Endodermal cell (in vitro differentiated cells): ENCODE data around the gene RUNX2. TPM values are rescaled to one million over a fixed set of nuclear protein-coding genes. Genes with fewer than 3 reads are reported as not detected.

Experiments
- DNase-seq: peaks from one replicate; pipeline ENCODE4 v3.0.0-alpha.2; 2017
- H3K27ac ChIP-seq: 2 replicates; pipeline ENCODE4 v1.5.1; 2013; ENCODE audit warnings: mild to moderate bottlenecking, low read depth, low read length, moderate library complexity
- H3K27me3 ChIP-seq: 2 replicates; pipeline ENCODE4 v1.6.1; 2013; ENCODE audit warnings: mild to moderate bottlenecking, low read length, moderate library complexity; ENCODE audit not compliant: insufficient read depth, control insufficient read depth, poor library complexity, severe bottlenecking
- H3K36me3 ChIP-seq: 2 replicates; pipeline ENCODE4 v1.7.0; 2013; ENCODE audit warnings: mild to moderate bottlenecking, low read length, moderate library complexity; ENCODE audit not compliant: control insufficient read depth, insufficient read depth
- H3K4me1 ChIP-seq: one replicate; pipeline ENCODE4 v1.7.0; 2013; ENCODE audit warnings: low read length; ENCODE audit not compliant: control insufficient read depth, insufficient read depth
- H3K4me3 ChIP-seq: 2 replicates; pipeline ENCODE4 v1.5.1; 2013; ENCODE audit warnings: mild to moderate bottlenecking, low read length, moderate library complexity
- H3K9ac ChIP-seq: 2 replicates; pipeline ENCODE4 v1.6.1; 2013; ENCODE audit warnings: mild to moderate bottlenecking, low read length, moderate library complexity; ENCODE audit not compliant: poor library complexity, severe bottlenecking; ENCODE audit errors: extremely low read depth
- H3K9me3 ChIP-seq: 2 replicates; pipeline ENCODE4 v1.6.1; 2013; ENCODE audit warnings: mild to moderate bottlenecking, low read length, moderate library complexity; ENCODE audit not compliant: control insufficient read depth
- H3K27ac Mint-ChIP-seq: 2 replicates; pipeline ENCODE4 v1.8.0; 2020; ENCODE audit warnings: mixed read lengths
- H3K27me3 Mint-ChIP-seq: 2 replicates; pipeline ENCODE4 v1.8.0; 2021; ENCODE audit warnings: mild to moderate bottlenecking, mixed read lengths; ENCODE audit not compliant: insufficient read depth
- H3K36me3 Mint-ChIP-seq: 2 replicates; pipeline ENCODE4 v1.8.0; 2020; ENCODE audit warnings: low read depth, mixed read lengths
- H3K4me1 Mint-ChIP-seq: 2 replicates; pipeline ENCODE4 v1.8.0; 2020; ENCODE audit warnings: mixed read lengths
- H3K4me3 Mint-ChIP-seq: 2 replicates; pipeline ENCODE4 v1.8.0; 2020; ENCODE audit warnings: mild to moderate bottlenecking, moderate library complexity, mixed read lengths
- H3K9me3 Mint-ChIP-seq: 2 replicates; pipeline ENCODE4 v1.8.0; 2020; ENCODE audit warnings: mild to moderate bottlenecking, mixed read lengths
- WGBS, 2 experiments: methylation state at CpG; one replicate each; pipeline versions ENCODE4 v1.1.5 to v1.1.7; 2013; ENCODE audit warnings: missing lambda C conversion rate in 2 of 2, mixed read lengths in 1 of 2; ENCODE audit not compliant: insufficient coverage in 1 of 2, insufficient read length in 1 of 2; 5-methylcytosine and 5-hydroxymethylcytosine counted together
- total RNA-seq, 2 donors: library from RNA; stranded (reverse); fragmentation: NEBNext Ultra II Directional in 1 of 2; extraction: Animal tissue kit (Norgen Biotek cat#: 25700) in 1 of 2; gene quantifications; 2 replicates in 1 of 2; 3 replicates in 1 of 2; pipeline ENCODE4 v1.2.1, GENCODE V29; 2021
- TF ChIP-seq, protein P1 (sequence below): fragments of 200-600 bp; sonication (generic); conservative IDR thresholded peaks from 2 replicates; pipeline ENCODE4 v1.5.0; 2021; ENCODE audit warnings: antibody characterized with exemption, mild to moderate bottlenecking

The RUNX2 gene
- total RNA-seq, 2 donors from 2014 or later, result 0.18 to 0.26 TPM

- H3K9me3 Mint-ChIP-seq, result no peaks in the 10 kb centered on the region
- no peak overlapping the region for H3K4me3 ChIP-seq
- no peak overlapping the region for H3K4me3 Mint-ChIP-seq
- H3K9me3 ChIP-seq, result no peaks in the 10 kb centered on the region
- no peak overlapping the region for H3K27ac ChIP-seq
- H3K36me3 ChIP-seq, result no peaks in the 10 kb centered on the region
- TF ChIP-seq, protein P1, sequence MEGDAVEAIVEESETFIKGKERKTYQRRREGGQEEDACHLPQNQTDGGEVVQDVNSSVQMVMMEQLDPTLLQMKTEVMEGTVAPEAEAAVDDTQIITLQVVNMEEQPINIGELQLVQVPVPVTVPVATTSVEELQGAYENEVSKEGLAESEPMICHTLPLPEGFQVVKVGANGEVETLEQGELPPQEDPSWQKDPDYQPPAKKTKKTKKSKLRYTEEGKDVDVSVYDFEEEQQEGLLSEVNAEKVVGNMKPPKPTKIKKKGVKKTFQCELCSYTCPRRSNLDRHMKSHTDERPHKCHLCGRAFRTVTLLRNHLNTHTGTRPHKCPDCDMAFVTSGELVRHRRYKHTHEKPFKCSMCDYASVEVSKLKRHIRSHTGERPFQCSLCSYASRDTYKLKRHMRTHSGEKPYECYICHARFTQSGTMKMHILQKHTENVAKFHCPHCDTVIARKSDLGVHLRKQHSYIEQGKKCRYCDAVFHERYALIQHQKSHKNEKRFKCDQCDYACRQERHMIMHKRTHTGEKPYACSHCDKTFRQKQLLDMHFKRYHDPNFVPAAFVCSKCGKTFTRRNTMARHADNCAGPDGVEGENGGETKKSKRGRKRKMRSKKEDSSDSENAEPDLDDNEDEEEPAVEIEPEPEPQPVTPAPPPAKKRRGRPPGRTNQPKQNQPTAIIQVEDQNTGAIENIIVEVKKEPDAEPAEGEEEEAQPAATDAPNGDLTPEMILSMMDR, result no peak
- H3K36me3 Mint-ChIP-seq, result no peaks in the 10 kb centered on the region
- H3K9ac ChIP-seq, result no peak overlapping the region
- 89 to 91% methylated on average over 4 to 7 of the region's 7 CpGs for whole genome bisulfite sequencing, 2 experiments
- peaks cover 3% of the 10 kb centered on the region for H3K4me1 Mint-ChIP-seq
- H3K27me3 ChIP-seq, result no peaks in the 10 kb centered on the region
- H3K27ac Mint-ChIP-seq, result no peak overlapping the region
- H3K4me1 ChIP-seq, result no peaks in the 10 kb centered on the region
- DNase-seq, result no peak
- H3K27me3 Mint-ChIP-seq, result peaks cover 4% of the 10 kb centered on the region
Measured at GRCh38 chr6:45479834-45480751, 152.0 kb downstream of the RUNX2 start.

DNA sequence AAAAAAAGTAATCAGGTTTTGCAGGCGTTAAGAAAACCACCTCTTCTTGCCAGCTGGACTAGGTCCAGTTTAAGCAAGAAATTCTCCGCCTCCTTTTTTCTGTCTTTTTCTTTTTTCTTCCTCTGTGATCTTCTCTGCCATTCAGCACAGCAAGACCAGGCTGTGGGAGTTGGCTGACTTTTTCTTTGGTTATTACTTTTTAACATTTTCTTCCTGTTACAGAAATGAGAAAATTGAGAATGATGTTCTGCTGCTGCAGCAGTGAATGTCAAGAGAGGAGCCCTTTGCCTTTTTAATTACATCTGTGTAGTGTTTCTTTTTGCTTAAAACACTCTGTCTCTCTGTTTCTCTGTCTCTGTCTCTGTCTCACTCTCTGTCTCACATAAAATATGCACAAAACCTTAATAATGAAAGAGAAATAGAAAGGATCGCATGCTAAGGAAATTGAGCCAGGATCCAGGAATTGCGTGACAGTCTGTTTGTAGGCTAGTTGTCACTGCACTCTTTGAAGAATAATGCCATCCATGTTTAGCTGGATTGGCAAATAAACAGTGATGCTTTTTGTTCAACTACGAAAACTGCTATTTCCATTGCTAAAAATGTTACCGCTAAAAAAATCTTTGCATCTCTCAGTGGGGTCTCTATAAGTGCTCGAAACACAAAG lies 152.8 kb downstream of the RUNX2 start:
- no peaks in the 10 kb centered on the region for H3K9me3 ChIP-seq
- TF ChIP-seq, protein P1, result no peak
- no peak overlapping the region for H3K27ac ChIP-seq
- 92 to 96% methylated on average over 7 of the region's 7 CpGs for WGBS, 2 experiments
- H3K4me1 Mint-ChIP-seq, result peaks cover 3% of the 10 kb centered on the region
- no peaks in the 10 kb centered on the region for H3K36me3 Mint-ChIP-seq
- no peaks in the 10 kb centered on the region for H3K36me3 ChIP-seq
- no peaks in the 10 kb centered on the region for H3K9me3 Mint-ChIP-seq
- no peaks in the 10 kb centered on the region for H3K4me1 ChIP-seq
- H3K9ac ChIP-seq, result no peak overlapping the region
- no peak overlapping the region for H3K27ac Mint-ChIP-seq
- no peak for DNase-seq
- no peaks in the 10 kb centered on the region for H3K27me3 ChIP-seq
- H3K4me3 ChIP-seq, result no peak overlapping the region
- peaks cover 4% of the 10 kb centered on the region for H3K27me3 Mint-ChIP-seq
- H3K4me3 Mint-ChIP-seq, result no peak overlapping the region

- H3K4me3 Mint-ChIP-seq, result no peak overlapping the region
- H3K4me1 ChIP-seq, result no peaks in the 10 kb centered on the region
- H3K9me3 Mint-ChIP-seq, result no peaks in the 10 kb centered on the region
- H3K27me3 Mint-ChIP-seq, result peaks cover 1% of the 10 kb centered on the region
- no peak overlapping the region for H3K27ac Mint-ChIP-seq
- no peak for DNase-seq
- TF ChIP-seq, protein P1, result no peak
- H3K9ac ChIP-seq, result no peak overlapping the region
- H3K9me3 ChIP-seq, result no peaks in the 10 kb centered on the region
- H3K27me3 ChIP-seq, result no peaks in the 10 kb centered on the region
- WGBS, 2 experiments, result 79 to 88% methylated on average over 3 of the region's 3 CpGs
- no peaks in the 10 kb centered on the region for H3K36me3 ChIP-seq
- no peaks in the 10 kb centered on the region for H3K36me3 Mint-ChIP-seq
- no peak overlapping the region for H3K4me3 ChIP-seq
- peaks cover 3% of the 10 kb centered on the region for H3K4me1 Mint-ChIP-seq
- H3K27ac ChIP-seq, result no peak overlapping the region
Measured at GRCh38 chr6:45483021-45483420, 154.9 kb downstream of the RUNX2 start.
